HEK293 (cell line): ENCODE measurements around the gene WNT11.

Experiments used
- CTCF ChIA-PET: fragments of 350-600 bp; formaldehyde crosslinking; extraction: SDS; loops from one replicate; lab custom pipeline; 2021; ENCODE audit warnings: antibody characterized with exemption; lab: Yijun Ruan, JAX
- POLR2A ChIA-PET: fragments of 300-600 bp; formaldehyde crosslinking; extraction: SDS; loops from one replicate; lab custom pipeline; 2020; ENCODE audit warnings: antibody characterized with exemption, inconsistent platforms; lab: Yijun Ruan, JAX
- H3K27ac ChIP-seq: fragments of 200-500 bp; sonication (Bioruptor generic); 2 replicates; pipeline ENCODE4 v1.5.1; 2014; ENCODE audit warnings: low read depth, low read length, control low read depth, inconsistent platforms; ENCODE audit errors: extremely low read depth
- H3K36me3 ChIP-seq, 2 experiments: fragments of 200-500 bp in 1 of 2; sonication (Bioruptor generic) in 1 of 2; 1 replicate in 1 of 2; 2 replicates in 1 of 2; pipeline ENCODE4 v1.5.1; 2014 to 2017; ENCODE audit warnings: inconsistent platforms in 2 of 2, low read length in 2 of 2; ENCODE audit not compliant: control insufficient read depth in 2 of 2, insufficient read depth in 1 of 2
- H3K4me1 ChIP-seq: fragments of 200-500 bp; sonication (Bioruptor generic); 2 replicates; pipeline ENCODE4 v1.5.1; 2014; ENCODE audit warnings: mild to moderate bottlenecking, low read length, inconsistent platforms; ENCODE audit not compliant: control insufficient read depth, insufficient read depth
- H3K4me3 ChIP-seq: 2 replicates; pipeline ENCODE4 v1.5.1; 2011; ENCODE audit warnings: low read depth, mild to moderate bottlenecking, control low read depth, low read length, moderate library complexity
- H3K9me3 ChIP-seq: fragments of 200-500 bp; sonication (Bioruptor generic); 2 replicates; pipeline ENCODE4 v1.5.1; 2014; ENCODE audit warnings: low read depth, low read length, inconsistent platforms; ENCODE audit not compliant: control insufficient read depth, insufficient read depth
- GLIS2 ChIP-seq: fragments of 450-650 bp; formaldehyde crosslinking; IDR thresholded peaks from 2 replicates; pipeline ENCODE4 v1.5.1; 2016; ENCODE audit warnings: missing biosample characterization, missing genetic modification characterization
- HIC1 ChIP-seq: fragments of 450-650 bp; formaldehyde crosslinking; IDR thresholded peaks from 2 replicates; pipeline ENCODE4 v1.5.1; 2016; ENCODE audit warnings: missing biosample characterization, missing genetic modification characterization
- KLF1 ChIP-seq: fragments of 450-650 bp; formaldehyde crosslinking; IDR thresholded peaks from 2 replicates; pipeline ENCODE4 v1.5.1; 2016; ENCODE audit warnings: missing biosample characterization, missing genetic modification characterization
- PATZ1 ChIP-seq: fragments of 450-650 bp; formaldehyde crosslinking; IDR thresholded peaks from 2 replicates; pipeline ENCODE4 v1.5.1; 2016; ENCODE audit warnings: missing biosample characterization, missing genetic modification characterization
- SCRT2 ChIP-seq: fragments of 450-650 bp; formaldehyde crosslinking; IDR thresholded peaks from 2 replicates; pipeline ENCODE4 v1.5.1; 2016; ENCODE audit warnings: missing biosample characterization, missing genetic modification characterization
- TCF7L2 ChIP-seq: IDR thresholded peaks from 2 replicates; pipeline ENCODE4 v1.6.1; 2011; ENCODE audit warnings: low read depth, mild to moderate bottlenecking, inconsistent platforms, low read length, moderate library complexity, borderline replicate concordance
- ZBTB20 ChIP-seq: fragments of 450-650 bp; formaldehyde crosslinking; IDR thresholded peaks from 2 replicates; pipeline ENCODE4 v1.5.1; 2016; ENCODE audit warnings: missing biosample characterization, missing genetic modification characterization
- ZBTB7A ChIP-seq: fragments of 450-650 bp; formaldehyde crosslinking; IDR thresholded peaks from 2 replicates; pipeline ENCODE4 v1.5.1; 2016; ENCODE audit warnings: low read depth, missing biosample characterization, missing genetic modification characterization
- ZFHX2 ChIP-seq: fragments of 450-650 bp; formaldehyde crosslinking; conservative IDR thresholded peaks from 2 replicates; pipeline ENCODE4 v1.5.1; 2016; ENCODE audit warnings: missing biosample characterization, missing genetic modification characterization
- ZFP3 ChIP-seq: fragments of 450-650 bp; formaldehyde crosslinking; IDR thresholded peaks from 2 replicates; pipeline ENCODE4 v1.5.1; 2016; ENCODE audit warnings: low read depth, missing biosample characterization, missing genetic modification characterization
- ZNF16 ChIP-seq: fragments of 450-650 bp; formaldehyde crosslinking; IDR thresholded peaks from 2 replicates; pipeline ENCODE4 v1.5.1; 2016; ENCODE audit warnings: low read depth, missing biosample characterization, missing genetic modification characterization
- ZNF221 ChIP-seq: fragments of 450-650 bp; formaldehyde crosslinking; IDR thresholded peaks from 2 replicates; pipeline ENCODE4 v1.5.1; 2017; ENCODE audit warnings: missing biosample characterization, missing genetic modification characterization, borderline replicate concordance
- ZNF37A ChIP-seq: fragments of 450-650 bp; IDR thresholded peaks from 2 replicates; pipeline ENCODE4 v1.5.1; 2018; ENCODE audit warnings: missing biosample characterization, missing genetic modification characterization
- ZNF391 ChIP-seq: fragments of 450-650 bp; formaldehyde crosslinking; IDR thresholded peaks from 2 replicates; pipeline ENCODE4 v1.5.1; 2016; ENCODE audit warnings: low read depth, missing biosample characterization, missing genetic modification characterization, borderline replicate concordance
- ZNF404 ChIP-seq: fragments of 450-650 bp; formaldehyde crosslinking; IDR thresholded peaks from 2 replicates; pipeline ENCODE4 v1.5.1; 2017; ENCODE audit warnings: missing biosample characterization, missing genetic modification characterization
- ZNF48 ChIP-seq: fragments of 450-650 bp; formaldehyde crosslinking; IDR thresholded peaks from 2 replicates; pipeline ENCODE4 v1.5.1; 2016; ENCODE audit warnings: missing biosample characterization, missing genetic modification characterization
- ZNF623 ChIP-seq: fragments of 450-650 bp; formaldehyde crosslinking; IDR thresholded peaks from 2 replicates; pipeline ENCODE4 v1.5.1; 2016; ENCODE audit warnings: missing biosample characterization, missing genetic modification characterization
- ZNF701 ChIP-seq: fragments of 450-650 bp; formaldehyde crosslinking; IDR thresholded peaks from 2 replicates; pipeline ENCODE4 v1.5.1; 2016; ENCODE audit warnings: missing biosample characterization, missing genetic modification characterization
- ZNF777 ChIP-seq: fragments of 450-650 bp; formaldehyde crosslinking; IDR thresholded peaks from 2 replicates; pipeline ENCODE4 v1.5.1; 2017; ENCODE audit warnings: missing biosample characterization, missing genetic modification characterization, borderline replicate concordance
- TF ChIP-seq, protein P1 (sequence below): fragments of 450-650 bp; formaldehyde crosslinking; IDR thresholded peaks from 2 replicates; pipeline ENCODE4 v1.5.1; 2016; ENCODE audit warnings: missing biosample characterization, missing genetic modification characterization
- TF ChIP-seq, protein P2 (sequence below): fragments of 450-650 bp; formaldehyde crosslinking; IDR thresholded peaks from 2 replicates; pipeline ENCODE4 v1.5.1; 2016; ENCODE audit warnings: missing biosample characterization, missing genetic modification characterization

The WNT11 gene

GRCh38 chr11:76210931-76211851 is 4.9 kb upstream of the WNT11 start:
- ChIA-PET POLR2A (interaction anchor here (0.6 to 2.0 kb wide), 4 partner anchors 23 to 172 kb away, joined by 3 to 7 read pairs (median 4); no protein-coding TSS in a partner anchor), CTCF (interaction anchor here (0.7 to 2.1 kb wide), 4 partner anchors 8 to 107 kb away, joined by 3 to 12 read pairs (median 6); no protein-coding TSS in a partner anchor)
- Histone ChIP-seq H3K4me3 (peak overlapping the region; percentile 46), H3K4me1 (no peaks in the 10 kb centered on the region; the same call in 1 of the 2 replicates), H3K27ac (no peak overlapping the region; the same call in 1 of the 2 replicates), H3K36me3 (no peaks in the 10 kb centered on the region), H3K9me3 (no peaks in the 10 kb centered on the region)
- TF ChIP-seq TCF7L2 (peak; percentile 43; the same call in 1 of the 2 replicates), ZNF777 (tag by site-specific recombination) (no peak), ZFHX2 (tag by site-specific recombination) (0 out of 2 replicates have a peak, but pooled peaks have one; percentile 11), ZBTB7A (tag by site-specific recombination) (no peak), GLIS2 (tag by site-specific recombination) (0 out of 2 replicates have a peak, but pooled peaks have one; percentile 27), ZNF701 (no peak), SCRT2 (tag by site-specific recombination) (peak; percentile 39; the same call in 1 of the 2 replicates)

- H3K4me1 ChIP-seq: no peaks in the 10 kb centered on the region; the same call in 1 of the 2 replicates
- H3K27ac ChIP-seq: peak overlapping the region; percentile 34; the same call in 1 of the 2 replicates
- ChIA-PET CTCF (interaction anchor here (0.6 to 3.7 kb wide), 7 partner anchors 9 to 231 kb away, joined by 3 to 68 read pairs (median 9); no protein-coding TSS in a partner anchor), POLR2A (interaction anchor here (0.6 to 2.0 kb wide), 7 partner anchors 9 to 173 kb away, joined by 3 to 7 read pairs (median 3); no protein-coding TSS in a partner anchor)
- peak overlapping the region; percentile 46 for H3K4me3 ChIP-seq
- H3K9me3 ChIP-seq: no peaks in the 10 kb centered on the region
- H3K36me3 ChIP-seq: no peaks in the 10 kb centered on the region
- TF ChIP-seq ZNF16 (tag by site-specific recombination) (no peak), KLF1 (peak; percentile 48), ZNF221 (tag by site-specific recombination) (no peak), ZNF404 (tag by site-specific recombination) (no peak), PATZ1 (tag by site-specific recombination) (peak; percentile 71), ZNF623 (tag by site-specific recombination) (no peak), ZFP3 (no peak), TCF7L2 (peak; percentile 100), ZNF48 (no peak), ZNF37A (tag by site-specific recombination) (no peak), HIC1 (tag by site-specific recombination) (no peak), ZBTB20 (tag by site-specific recombination) (no peak; the same call in 1 of the 2 replicates), ZNF391 (no peak)
- TF ChIP-seq, protein P1, sequence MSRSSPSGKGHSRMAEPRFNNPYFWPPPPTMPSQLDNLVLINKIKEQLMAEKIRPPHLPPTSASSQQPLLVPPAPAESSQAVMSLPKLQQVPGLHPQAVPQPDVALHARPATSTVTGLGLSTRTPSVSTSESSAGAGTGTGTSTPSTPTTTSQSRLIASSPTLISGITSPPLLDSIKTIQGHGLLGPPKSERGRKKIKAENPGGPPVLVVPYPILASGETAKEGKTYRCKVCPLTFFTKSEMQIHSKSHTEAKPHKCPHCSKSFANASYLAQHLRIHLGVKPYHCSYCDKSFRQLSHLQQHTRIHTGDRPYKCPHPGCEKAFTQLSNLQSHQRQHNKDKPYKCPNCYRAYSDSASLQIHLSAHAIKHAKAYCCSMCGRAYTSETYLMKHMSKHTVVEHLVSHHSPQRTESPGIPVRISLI (tag by site-specific recombination): no peak
- TF ChIP-seq, protein P2, sequence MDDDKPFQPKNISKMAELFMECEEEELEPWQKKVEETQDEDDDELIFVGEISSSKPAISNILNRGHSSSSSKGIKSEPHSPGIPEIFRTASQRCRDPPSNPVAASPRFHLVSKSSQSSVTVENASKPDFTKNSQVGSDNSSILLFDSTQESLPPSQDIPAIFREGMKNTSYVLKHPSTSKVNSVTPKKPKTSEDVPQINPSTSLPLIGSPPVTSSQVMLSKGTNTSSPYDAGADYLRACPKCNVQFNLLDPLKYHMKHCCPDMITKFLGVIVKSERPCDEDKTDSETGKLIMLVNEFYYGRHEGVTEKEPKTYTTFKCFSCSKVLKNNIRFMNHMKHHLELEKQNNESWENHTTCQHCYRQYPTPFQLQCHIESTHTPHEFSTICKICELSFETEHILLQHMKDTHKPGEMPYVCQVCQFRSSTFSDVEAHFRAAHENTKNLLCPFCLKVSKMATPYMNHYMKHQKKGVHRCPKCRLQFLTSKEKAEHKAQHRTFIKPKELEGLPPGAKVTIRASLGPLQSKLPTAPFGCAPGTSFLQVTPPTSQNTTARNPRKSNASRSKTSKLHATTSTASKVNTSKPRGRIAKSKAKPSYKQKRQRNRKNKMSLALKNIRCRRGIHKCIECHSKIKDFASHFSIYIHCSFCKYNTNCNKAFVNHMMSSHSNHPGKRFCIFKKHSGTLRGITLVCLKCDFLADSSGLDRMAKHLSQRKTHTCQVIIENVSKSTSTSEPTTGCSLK (tag by site-specific recombination): no peak
Observed at GRCh38 chr11:76209973-76210930, 4.0 kb upstream of the WNT11 start.
